MCF 10A (cell line): ENCODE data around the gene TECPR2. TPM values are rescaled to one million over a fixed set of nuclear protein-coding genes. Genes with fewer than 3 reads are reported as not detected.
A peak's percentile ranks its signal among the peaks of the same experiment; 100 is the strongest.

Source experiments
- BruUV-seq: library from RNA; stranded (reverse); fragments of 400-500 nt; replicated peaks from 2 replicates; lab custom pipeline; 2021; lab: Mats Ljungman, UMichigan
- CTCF ChIA-PET: fragments of 300-600 bp; sonication (Branson Sonifier 250); formaldehyde crosslinking; extraction: SDS; loops from one replicate; lab custom pipeline; 2021; ENCODE audit warnings: antibody characterized with exemption, inconsistent platforms; lab: Yijun Ruan, JAX
- POLR2A ChIA-PET: fragments of 300-600, 350-650 bp; sonication (Branson Sonifier 250); formaldehyde crosslinking; extraction: SDS; loops from one replicate; lab custom pipeline; 2020; ENCODE audit warnings: antibody characterized with exemption, inconsistent platforms; lab: Yijun Ruan, JAX
- DNase-seq: peaks from one replicate; pipeline ENCODE4 v3.0.0-alpha.2; 2018; ENCODE audit not compliant: unreplicated experiment
- H3K27ac Mint-ChIP-seq: one replicate; pipeline ENCODE4 v1.8.0; 2022; ENCODE audit warnings: mild to moderate bottlenecking, low read depth, mixed read lengths; ENCODE audit not compliant: unreplicated experiment
- H3K27me3 Mint-ChIP-seq: one replicate; pipeline ENCODE4 v1.8.0; 2022; ENCODE audit warnings: mixed read lengths; ENCODE audit not compliant: insufficient read depth, unreplicated experiment
- H3K36me3 Mint-ChIP-seq: one replicate; pipeline ENCODE4 v1.8.0; 2022; ENCODE audit warnings: mild to moderate bottlenecking, moderate library complexity, mixed read lengths; ENCODE audit not compliant: insufficient read depth, unreplicated experiment
- H3K4me1 Mint-ChIP-seq: one replicate; pipeline ENCODE4 v1.8.0; 2022; ENCODE audit warnings: mixed read lengths; ENCODE audit not compliant: insufficient read depth, unreplicated experiment
- H3K4me3 Mint-ChIP-seq: one replicate; pipeline ENCODE4 v1.8.0; 2022; ENCODE audit warnings: mild to moderate bottlenecking, moderate library complexity, mixed read lengths; ENCODE audit not compliant: unreplicated experiment
- H3K9me3 Mint-ChIP-seq: one replicate; pipeline ENCODE4 v1.8.0; 2022; ENCODE audit warnings: mixed read lengths; ENCODE audit not compliant: unreplicated experiment
- CTCF ChIP-seq: fragments of 200-600 bp; IDR thresholded peaks from one replicate; pipeline ENCODE4 v1.8.0; 2022; ENCODE audit warnings: antibody characterized with exemption, mild to moderate bottlenecking; ENCODE audit not compliant: unreplicated experiment
- intact Hi-C: fragments of 100-400 bp; cut with micrococcal nuclease; formaldehyde crosslinking; loops from 2 replicates; pipeline ENCODE4 v1.14.1; 2022
- total RNA-seq: library from RNA; stranded (reverse); gene quantifications from 2 replicates; pipeline ENCODE4 v1.2.3, GENCODE V29; 2022

TECPR2 gene
- total RNA-seq, 1 experiment from 2014 or later, result 18.4 TPM

- Mint-ChIP-seq H3K27me3 (no peaks in the 10 kb centered on the region), H3K27ac (no peak overlapping the region), H3K4me1 (peaks cover 15% of the 10 kb centered on the region), H3K9me3 (no peaks in the 10 kb centered on the region), H3K4me3 (no peak overlapping the region), H3K36me3 (peaks cover 7% of the 10 kb centered on the region)
- intact Hi-C loops, result no loop called here
- ChIA-PET POLR2A (no interaction called here), CTCF (no interaction called here)
- DNase-seq, result no peak
- BruUV-seq, result no TSS peak
- TF ChIP-seq CTCF, result no peak
Observed at GRCh38 chr14:102486513-102487203, 123.9 kb downstream of the TECPR2 start.

DNA sequence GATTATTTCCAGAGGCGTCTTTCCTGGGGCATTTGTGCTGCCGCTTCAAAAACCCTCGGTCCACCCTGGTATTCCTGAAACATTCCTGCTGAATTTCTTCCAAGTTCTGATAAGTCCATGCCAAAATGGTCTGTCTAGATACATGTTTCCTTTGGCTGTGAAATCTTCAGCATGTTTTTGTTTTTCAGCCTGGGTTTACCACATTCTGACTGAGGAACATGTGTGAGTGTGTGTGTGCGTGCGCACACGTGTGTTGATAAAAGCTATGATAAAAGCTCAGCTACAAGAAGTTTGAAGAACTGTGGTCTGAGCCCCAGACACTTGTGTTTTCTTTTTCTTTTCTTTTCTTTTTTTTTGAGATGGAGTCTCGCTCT, 124.5 kb downstream of the TECPR2 start:
- no TSS peak for BruUV-seq
- Mint-ChIP-seq H3K36me3 (peaks cover 7% of the 10 kb centered on the region), H3K4me1 (peaks cover 11% of the 10 kb centered on the region), H3K9me3 (no peaks in the 10 kb centered on the region), H3K4me3 (no peak overlapping the region), H3K27me3 (no peaks in the 10 kb centered on the region), H3K27ac (no peak overlapping the region)
- ChIA-PET POLR2A (no interaction called here), CTCF (interaction anchor here (1.5 kb wide), 1 partner anchor 49 kb away, joined by 3 read pairs; no protein-coding TSS in a partner anchor)
- no peak for TF ChIP-seq CTCF
- no peak for DNase-seq
- intact Hi-C loops, result no loop called here

GRCh38 chr14:102490456-102490855, 127.7 kb downstream of the TECPR2 start:
- POLR2A ChIA-PET, result no interaction called here
- DNase-seq, result no peak
- no peak for TF ChIP-seq CTCF
- CTCF ChIA-PET, result interaction anchor here (0.6 to 1.3 kb wide), 3 partner anchors 25 to 417 kb away, joined by 3 read pairs; no protein-coding TSS in a partner anchor
- peaks cover 7% of the 10 kb centered on the region for H3K4me1 Mint-ChIP-seq
- H3K36me3 Mint-ChIP-seq, result peaks cover 7% of the 10 kb centered on the region
- intact Hi-C loops, result no loop called here
- no TSS peak for BruUV-seq
- no peaks in the 10 kb centered on the region for H3K27me3 Mint-ChIP-seq
- no peak overlapping the region for H3K27ac Mint-ChIP-seq
- H3K9me3 Mint-ChIP-seq, result no peaks in the 10 kb centered on the region
- no peak overlapping the region for H3K4me3 Mint-ChIP-seq

DNA sequence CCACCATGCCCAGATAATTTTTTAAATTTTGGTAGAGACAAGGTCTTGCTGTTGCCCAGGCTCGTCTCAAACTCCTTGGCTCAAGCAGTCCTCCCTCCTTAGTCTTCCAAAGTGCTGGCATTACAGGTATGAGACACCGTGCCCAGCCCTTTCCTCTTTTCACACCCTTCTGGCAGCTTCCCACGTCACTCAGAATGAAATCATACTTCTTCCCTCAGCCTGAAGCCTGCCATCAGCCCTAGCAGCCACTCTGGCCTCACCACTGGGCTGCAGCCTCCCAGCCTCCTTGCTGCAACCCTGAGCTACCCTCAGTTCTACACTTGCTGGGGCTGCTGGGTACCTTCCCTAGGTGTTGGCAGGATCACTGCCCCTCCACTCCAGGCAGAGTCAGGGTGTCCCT, 128.6 kb downstream of the TECPR2 start:
- no peak for TF ChIP-seq CTCF
- CTCF ChIA-PET, result interaction anchor here (0.6 to 1.3 kb wide), 2 partner anchors 24 to 417 kb away, joined by 3 read pairs; no protein-coding TSS in a partner anchor
- no TSS peak for BruUV-seq
- POLR2A ChIA-PET, result interaction anchor here (0.7 kb wide), 1 partner anchor 50 kb away, joined by 3 read pairs; no protein-coding TSS in a partner anchor
- peak overlapping the region; percentile 57 for H3K27ac Mint-ChIP-seq
- H3K4me3 Mint-ChIP-seq, result no peak overlapping the region
- H3K27me3 Mint-ChIP-seq, result no peaks in the 10 kb centered on the region
- H3K4me1 Mint-ChIP-seq, result peaks cover 7% of the 10 kb centered on the region
- intact Hi-C loops, result no loop called here
- peak; percentile 33 for DNase-seq
- no peaks in the 10 kb centered on the region for H3K9me3 Mint-ChIP-seq
- H3K36me3 Mint-ChIP-seq, result peaks cover 7% of the 10 kb centered on the region
